Neural progenitor cell (in vitro differentiated cells): Measurements from ENCODE around the gene SMIM21. TPM values are rescaled to one million over a fixed set of nuclear protein-coding genes. Genes with fewer than 3 reads are reported as not detected.
A peak's percentile ranks its signal among the peaks of the same experiment; 100 is the strongest.

Experiments used
- DNase-seq: peaks from one replicate; pipeline ENCODE4 v3.0.0-alpha.2; 2016; ENCODE audit warnings: low spot score
- H2AFZ ChIP-seq: fragments of 200-600 bp; sonication (generic); replicated peaks from 2 replicates; pipeline ENCODE4 v1.6.1; 2016; ENCODE audit warnings: antibody characterized with exemption
- H3F3A ChIP-seq: fragments of 200-600 bp; sonication (generic); 2 replicates; pipeline ENCODE4 v1.6.1; 2016; ENCODE audit warnings: antibody characterized with exemption, low read depth
- H3K27ac ChIP-seq: fragments of 200-600 bp; sonication (generic); 2 replicates; pipeline ENCODE4 v1.5.1; 2016; ENCODE audit warnings: mild to moderate bottlenecking
- H3K27me3 ChIP-seq: fragments of 200-600 bp; sonication (generic); 2 replicates; pipeline ENCODE4 v1.6.1; 2016; ENCODE audit warnings: mild to moderate bottlenecking, moderate library complexity
- H3K36me3 ChIP-seq: fragments of 200-600 bp; sonication (generic); 2 replicates; pipeline ENCODE4 v1.5.1; 2016
- H3K4me1 ChIP-seq: fragments of 200-600 bp; sonication (generic); 2 replicates; pipeline ENCODE4 v1.6.1; 2016; ENCODE audit warnings: mixed run types
- H3K4me2 ChIP-seq: fragments of 200-600 bp; sonication (generic); 2 replicates; pipeline ENCODE4 v1.6.1; 2016
- H3K4me3 ChIP-seq: fragments of 200-600 bp; sonication (generic); 2 replicates; pipeline ENCODE4 v1.5.1; 2016
- H3K79me2 ChIP-seq: fragments of 200-600 bp; sonication (generic); 2 replicates; pipeline ENCODE4 v1.6.1; 2016; ENCODE audit warnings: low read depth
- H3K9ac ChIP-seq: fragments of 200-600 bp; sonication (generic); 2 replicates; pipeline ENCODE4 v1.6.1; 2016
- H3K9me3 ChIP-seq: fragments of 200-600 bp; sonication (generic); 2 replicates; pipeline ENCODE4 v1.5.1; 2016; ENCODE audit warnings: low read depth
- H4K20me1 ChIP-seq: fragments of 200-600 bp; sonication (generic); 2 replicates; pipeline ENCODE4 v1.6.1; 2016; ENCODE audit warnings: low read depth
- H3K27ac Mint-ChIP-seq: 3 replicates; pipeline ENCODE4 v1.8.0; 2021; ENCODE audit warnings: mixed read lengths
- H3K27me3 Mint-ChIP-seq: 2 replicates; pipeline ENCODE4 v1.8.0; 2022; ENCODE audit warnings: low read depth, mild to moderate bottlenecking, inconsistent platforms, moderate library complexity, mixed read lengths; ENCODE audit not compliant: insufficient read depth
- H3K36me3 Mint-ChIP-seq: 3 replicates; pipeline ENCODE4 v1.8.0; 2021; ENCODE audit warnings: mixed read lengths
- H3K4me1 Mint-ChIP-seq: 3 replicates; pipeline ENCODE4 v1.8.0; 2021; ENCODE audit warnings: mixed read lengths
- H3K4me3 Mint-ChIP-seq: 3 replicates; pipeline ENCODE4 v1.8.0; 2021; ENCODE audit warnings: mild to moderate bottlenecking, moderate library complexity, mixed read lengths
- H3K9me3 Mint-ChIP-seq: 3 replicates; pipeline ENCODE4 v1.8.0; 2020; ENCODE audit warnings: mixed read lengths
- EZH2 ChIP-seq: fragments of 200-600 bp; sonication (generic); IDR thresholded peaks from 2 replicates; pipeline ENCODE4 v1.6.1; 2017; ENCODE audit warnings: antibody characterized with exemption, mild to moderate bottlenecking, moderate library complexity
- EZH2phosphoT487 ChIP-seq: fragments of 200-600 bp; sonication (generic); IDR thresholded peaks from 2 replicates; pipeline ENCODE4 v1.6.1; 2017; ENCODE audit warnings: antibody characterized with exemption
- total RNA-seq: library from RNA; depleted of rRNA; stranded (reverse); fragments of >200 nt; gene quantifications from 2 replicates; pipeline ENCODE4 v1.2.3, GENCODE V29; 2015; ENCODE audit warnings: low replicate concordance
- TF ChIP-seq, protein P1 (sequence below): fragments of 200-600 bp; sonication (generic); IDR thresholded peaks from 2 replicates; pipeline ENCODE4 v1.5.1; 2017; ENCODE audit warnings: antibody characterized with exemption, mild to moderate bottlenecking

Gene SMIM21
- total RNA-seq, 1 donor from 2014 or later, result not detected

DNA sequence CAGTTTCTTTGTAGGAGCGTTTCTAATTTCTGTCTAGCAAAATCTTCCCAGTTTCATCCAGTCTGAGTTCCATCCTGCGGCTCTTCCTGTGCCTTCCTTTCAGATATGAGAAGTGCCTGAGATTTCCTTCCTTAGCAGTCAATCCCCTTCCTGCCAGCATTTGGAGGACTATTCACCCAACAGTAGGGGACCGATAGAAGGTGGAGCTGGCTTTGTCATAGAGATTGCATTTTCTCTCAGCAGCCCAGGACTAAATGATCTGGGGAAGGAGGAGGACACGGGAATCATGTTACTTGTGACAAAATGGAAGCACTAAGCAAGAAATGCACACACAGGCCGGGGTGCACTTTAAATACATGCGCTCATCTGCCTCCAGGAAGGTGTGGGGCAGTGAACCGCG, 5.6 kb upstream of the SMIM21 start:
- peaks cover 4% of the 10 kb centered on the region for H3K9me3 Mint-ChIP-seq
- peaks cover 14% of the 10 kb centered on the region for H3K4me1 Mint-ChIP-seq
- Histone ChIP-seq H3K27me3 (no peaks in the 10 kb centered on the region), H3K36me3 (no peaks in the 10 kb centered on the region), H3K9me3 (no peaks in the 10 kb centered on the region), H3K4me1 (peaks cover 17% of the 10 kb centered on the region), H4K20me1 (no peaks in the 10 kb centered on the region), H3K79me2 (no peaks in the 10 kb centered on the region), H3K9ac (no peak overlapping the region), H2AFZ (peak overlapping the region; percentile 86), H3K4me2 (peak overlapping the region; percentile 36), H3K27ac (no peak overlapping the region), H3F3A (no peaks in the 10 kb centered on the region), H3K4me3 (no peak overlapping the region)
- DNase-seq, result peak; percentile 38
- H3K27ac Mint-ChIP-seq, result no peak overlapping the region
- no peak overlapping the region for H3K4me3 Mint-ChIP-seq
- H3K36me3 Mint-ChIP-seq, result no peaks in the 10 kb centered on the region
- TF ChIP-seq, protein P1, sequence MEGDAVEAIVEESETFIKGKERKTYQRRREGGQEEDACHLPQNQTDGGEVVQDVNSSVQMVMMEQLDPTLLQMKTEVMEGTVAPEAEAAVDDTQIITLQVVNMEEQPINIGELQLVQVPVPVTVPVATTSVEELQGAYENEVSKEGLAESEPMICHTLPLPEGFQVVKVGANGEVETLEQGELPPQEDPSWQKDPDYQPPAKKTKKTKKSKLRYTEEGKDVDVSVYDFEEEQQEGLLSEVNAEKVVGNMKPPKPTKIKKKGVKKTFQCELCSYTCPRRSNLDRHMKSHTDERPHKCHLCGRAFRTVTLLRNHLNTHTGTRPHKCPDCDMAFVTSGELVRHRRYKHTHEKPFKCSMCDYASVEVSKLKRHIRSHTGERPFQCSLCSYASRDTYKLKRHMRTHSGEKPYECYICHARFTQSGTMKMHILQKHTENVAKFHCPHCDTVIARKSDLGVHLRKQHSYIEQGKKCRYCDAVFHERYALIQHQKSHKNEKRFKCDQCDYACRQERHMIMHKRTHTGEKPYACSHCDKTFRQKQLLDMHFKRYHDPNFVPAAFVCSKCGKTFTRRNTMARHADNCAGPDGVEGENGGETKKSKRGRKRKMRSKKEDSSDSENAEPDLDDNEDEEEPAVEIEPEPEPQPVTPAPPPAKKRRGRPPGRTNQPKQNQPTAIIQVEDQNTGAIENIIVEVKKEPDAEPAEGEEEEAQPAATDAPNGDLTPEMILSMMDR, result no peak
- no peak for TF ChIP-seq EZH2phosphoT487
- no peak for TF ChIP-seq EZH2
- peaks cover 2% of the 10 kb centered on the region for H3K27me3 Mint-ChIP-seq

DNA sequence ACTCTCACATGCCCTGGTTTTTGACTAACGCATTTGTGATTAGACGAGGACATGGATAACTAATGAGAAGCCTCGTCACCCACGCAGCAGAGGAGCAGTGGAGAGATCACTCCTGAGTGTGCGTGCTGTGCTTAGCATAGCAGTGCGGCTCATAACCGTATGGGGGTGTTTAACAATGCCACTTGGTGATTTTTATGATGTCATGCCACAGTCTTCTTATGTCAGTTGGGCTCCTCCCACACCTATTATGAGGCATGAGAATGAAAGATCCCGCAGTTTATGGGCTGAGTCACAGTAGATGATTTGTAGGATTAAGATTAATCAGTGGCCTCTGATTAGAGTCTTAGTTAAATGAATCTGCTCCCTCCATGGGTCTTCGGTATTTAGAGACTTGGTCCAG, 2.5 kb upstream of the SMIM21 start:
- Histone ChIP-seq H4K20me1 (no peaks in the 10 kb centered on the region), H3K27ac (no peak overlapping the region), H3F3A (no peaks in the 10 kb centered on the region), H2AFZ (no peak overlapping the region), H3K27me3 (no peaks in the 10 kb centered on the region), H3K36me3 (no peaks in the 10 kb centered on the region), H3K4me1 (peaks cover 17% of the 10 kb centered on the region), H3K9ac (no peak overlapping the region), H3K4me3 (no peak overlapping the region), H3K9me3 (no peaks in the 10 kb centered on the region), H3K4me2 (no peak overlapping the region), H3K79me2 (no peaks in the 10 kb centered on the region)
- peaks cover 8% of the 10 kb centered on the region for H3K27me3 Mint-ChIP-seq
- no peak overlapping the region for H3K4me3 Mint-ChIP-seq
- H3K36me3 Mint-ChIP-seq, result no peaks in the 10 kb centered on the region
- no peak overlapping the region for H3K27ac Mint-ChIP-seq
- H3K4me1 Mint-ChIP-seq, result peaks cover 14% of the 10 kb centered on the region
- TF ChIP-seq EZH2phosphoT487 (no peak), EZH2 (no peak)
- TF ChIP-seq, protein P1, result no peak
- H3K9me3 Mint-ChIP-seq, result peaks cover 4% of the 10 kb centered on the region
- no peak for DNase-seq

DNA sequence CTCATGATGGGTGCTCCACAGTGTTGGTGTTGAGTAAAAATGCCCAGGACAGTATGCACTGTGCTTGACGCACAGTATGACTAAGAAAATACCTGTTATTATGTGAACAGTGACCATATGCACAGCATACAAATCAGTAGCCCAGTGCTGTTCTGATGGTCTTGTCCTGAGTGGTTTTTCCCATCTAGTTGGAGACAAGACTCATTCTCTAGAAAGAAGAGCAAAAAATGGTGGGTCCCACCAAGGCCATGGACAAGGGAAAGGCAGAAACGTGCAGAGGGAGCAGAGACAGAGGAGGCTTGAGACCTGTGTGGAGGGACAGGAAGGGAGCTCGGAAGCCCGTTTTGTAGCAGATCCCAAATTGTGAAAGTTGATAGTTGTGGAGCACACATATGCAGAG, 987 bp upstream of the SMIM21 start:
- peaks cover 14% of the 10 kb centered on the region for H3K4me1 Mint-ChIP-seq
- H3F3A ChIP-seq, result no peaks in the 10 kb centered on the region
- DNase-seq, result no peak
- no peaks in the 10 kb centered on the region for H3K27me3 ChIP-seq
- peaks cover 8% of the 10 kb centered on the region for H3K27me3 Mint-ChIP-seq
- H3K9me3 ChIP-seq, result no peaks in the 10 kb centered on the region
- no peak overlapping the region for H3K27ac Mint-ChIP-seq
- no peaks in the 10 kb centered on the region for H4K20me1 ChIP-seq
- no peak overlapping the region for H3K9ac ChIP-seq
- no peak overlapping the region for H3K4me2 ChIP-seq
- no peak overlapping the region for H3K4me3 ChIP-seq
- no peak overlapping the region for H3K27ac ChIP-seq
- TF ChIP-seq, protein P1, result no peak
- no peak for TF ChIP-seq EZH2
- no peak for TF ChIP-seq EZH2phosphoT487
- H3K4me3 Mint-ChIP-seq, result no peak overlapping the region
- H2AFZ ChIP-seq, result no peak overlapping the region
- H3K36me3 Mint-ChIP-seq, result no peaks in the 10 kb centered on the region
- peaks cover 12% of the 10 kb centered on the region for H3K4me1 ChIP-seq
- peaks cover 4% of the 10 kb centered on the region for H3K9me3 Mint-ChIP-seq
- no peaks in the 10 kb centered on the region for H3K79me2 ChIP-seq
- no peaks in the 10 kb centered on the region for H3K36me3 ChIP-seq
